Activated B cell treated with CpG ODN at 0.5 μM for 24 hours (primary cell): ENCODE data around the gene MYO5A. TPM values are rescaled to one million over a fixed set of nuclear protein-coding genes. Genes with fewer than 3 reads are reported as not detected.

Experiments used
- ATAC-seq: fragments of 200-7000 bp; cut with Tn5 transposase; one replicate; pipeline ENCODE4 v1.10.0; 2021; ENCODE audit warnings: low read depth, mild to moderate bottlenecking, moderate library complexity
- CTCF ChIA-PET: fragments of 350-600 bp; sonication (Branson Sonifier 250); formaldehyde crosslinking; loops from one replicate; lab custom pipeline; 2021; ENCODE audit warnings: antibody characterized with exemption; lab: Charles Lee
- POLR2A ChIA-PET: fragments of 350-600 bp; sonication (Branson Sonifier 250); formaldehyde crosslinking; loops from one replicate; lab custom pipeline; 2021; ENCODE audit warnings: antibody characterized with exemption; lab: Charles Lee
- DNase-seq: peaks from one replicate; pipeline ENCODE4 v3.0.0; 2022
- H3K27ac Mint-ChIP-seq: one replicate; pipeline ENCODE4 v1.8.0; 2020; ENCODE audit warnings: mixed read lengths
- H3K27me3 Mint-ChIP-seq: one replicate; pipeline ENCODE4 v1.8.0; 2021; ENCODE audit warnings: mixed read lengths
- H3K36me3 Mint-ChIP-seq: one replicate; pipeline ENCODE4 v1.8.0; 2021; ENCODE audit warnings: low read depth, mixed read lengths
- H3K4me1 Mint-ChIP-seq: one replicate; pipeline ENCODE4 v1.8.0; 2021; ENCODE audit warnings: mixed read lengths
- H3K4me3 Mint-ChIP-seq: one replicate; pipeline ENCODE4 v1.8.0; 2020; ENCODE audit warnings: mild to moderate bottlenecking, mixed read lengths
- H3K9me3 Mint-ChIP-seq: one replicate; pipeline ENCODE4 v1.8.0; 2020; ENCODE audit warnings: mixed read lengths
- CTCF ChIP-seq: fragments of 200-600 bp; IDR thresholded peaks from one replicate; pipeline ENCODE4 v1.8.0; 2022; ENCODE audit warnings: antibody characterized with exemption, mild to moderate bottlenecking
- intact Hi-C: fragments of 100-400 bp; cut with micrococcal nuclease; formaldehyde crosslinking; loops from one replicate; pipeline ENCODE4 v1.15.1; 2024
- total RNA-seq: library from RNA; stranded (reverse); gene quantifications from 2 replicates; pipeline ENCODE4 v1.2.3, GENCODE V29; 2022

Gene MYO5A
- total RNA-seq, 1 donor from 2014 or later, result 49.1 TPM

GRCh38 chr15:52257734-52258062, 271.0 kb downstream of the MYO5A start:
- Mint-ChIP-seq H3K36me3 (no peaks in the 10 kb centered on the region), H3K4me1 (peaks cover 58% of the 10 kb centered on the region), H3K9me3 (no peaks in the 10 kb centered on the region), H3K27me3 (no peaks in the 10 kb centered on the region), H3K27ac (no peak overlapping the region), H3K4me3 (no peak overlapping the region)
- POLR2A ChIA-PET, result interaction anchor here (16.1 kb wide), 1 partner anchor 24 kb away, joined by 297 read pairs; no protein-coding TSS in a partner anchor
- intact Hi-C loops, result loop anchor here (2.0 to 5.0 kb wide), 3 partner anchors 75 to 421 kb away; partner anchors contain the start of gene ATOSA
- CTCF ChIA-PET, result interaction anchor here (0.7 to 7.2 kb wide), 9 partner anchors 19 to 480 kb away, joined by 3 to 66 read pairs (median 11); no protein-coding TSS in a partner anchor
- no peak for TF ChIP-seq CTCF
- DNase-seq, result no peak
- ATAC-seq, result no peak

Other genes starting within 250 kb of the MYO5A start
- gene MYO5C, start 233.1 kb downstream of the MYO5A start, total RNA-seq, result 2.4 and 3.3 TPM in 2 replicates
- 145 and 153 TPM in 2 replicates for gene ARPP19, start 40.1 kb upstream of the MYO5A start, total RNA-seq
- 73.8 and 96.8 TPM in 2 replicates for gene ATOSA, start 150.5 kb upstream of the MYO5A start, total RNA-seq